HepG2 (cell line): Measurements from ENCODE around the gene ARFIP1. TPM values are rescaled to one million over a fixed set of nuclear protein-coding genes. Genes with fewer than 3 reads are reported as not detected.
"Not testable (repeated sequence)": the region's sequence is repeated elsewhere in the genome, so short reads cannot be mapped to it uniquely, and the experiment has no call there.

Source experiments
- ATAC-seq: fragments of 200-7000 bp; cut with Tn5 transposase; 3 replicates; pipeline ENCODE4 v1.9.1; 2020; ENCODE audit warnings: mild to moderate bottlenecking, moderate library complexity
- BruUV-seq: library from RNA; stranded (reverse); fragments of 400-500 nt; replicated peaks from 2 replicates; lab custom pipeline; 2021; lab: Mats Ljungman, UMichigan
- CTCF ChIA-PET: fragments of 300-600 bp; formaldehyde crosslinking; extraction: SDS; loops from one replicate; lab custom pipeline; 2021; ENCODE audit warnings: low total read pairs, inconsistent platforms, low intra/inter-chr PET ratio; lab: Yijun Ruan, JAX
- POLR2A ChIA-PET: fragments of 350-600 bp; sonication (Branson Sonifier 250); formaldehyde crosslinking; loops from one replicate; lab custom pipeline; 2020; ENCODE audit warnings: antibody characterized with exemption, inconsistent platforms; lab: Yijun Ruan, JAX
- DNase-seq: peaks from one replicate; pipeline ENCODE4 v3.0.0-alpha.2; 2015; ENCODE audit warnings: low spot score
- FAIRE-seq: peaks from 3 replicates; lab custom pipeline; 2011; peaks lifted over from hg19 to GRCh38; lab: Jason Lieb, UNC
- H2AFZ ChIP-seq: one replicate; pipeline ENCODE4 v1.6.1; 2011; ENCODE audit warnings: low read length, inconsistent platforms
- H3K27ac ChIP-seq: fragments of 300-600 bp; 3 replicates; pipeline ENCODE4 v1.8.0; 2011; ENCODE audit warnings: mixed run types, mild to moderate bottlenecking, mixed read lengths, low read length, inconsistent platforms; ENCODE audit not compliant: insufficient read depth; ENCODE audit errors: extremely low read length
- H3K27me3 ChIP-seq, 2 experiments: fragments of 200-600 bp in 1 of 2; 2 replicates in 1 of 2; 3 replicates in 1 of 2; pipeline versions ENCODE4 v1.6.0 to v1.8.0; 2011; ENCODE audit warnings: low read length in 2 of 2, mild to moderate bottlenecking in 2 of 2, moderate library complexity in 2 of 2, inconsistent platforms in 1 of 2; ENCODE audit not compliant: insufficient read depth in 2 of 2, control insufficient read depth in 1 of 2
- H3K36me3 ChIP-seq, 2 experiments: fragments of 200-600 bp in 1 of 2; replicated peaks in 1 of 2; 2 replicates in 1 of 2; 3 replicates in 1 of 2; pipeline versions ENCODE4 v1.5.1 to v1.8.0; 2011; ENCODE audit warnings: low read length in 2 of 2, inconsistent platforms in 1 of 2; ENCODE audit not compliant: insufficient read depth in 2 of 2, control insufficient read depth in 1 of 2
- H3K4me1 ChIP-seq: 2 replicates; pipeline ENCODE4 v1.5.1; 2012; ENCODE audit warnings: low read length, inconsistent platforms; ENCODE audit not compliant: insufficient read depth
- H3K4me2 ChIP-seq: 2 replicates; pipeline ENCODE4 v1.6.0; 2011; ENCODE audit warnings: low read depth, low read length, inconsistent platforms
- H3K4me3 ChIP-seq, 3 experiments: fragments of 200-600 bp in 1 of 3; sonication (generic), shearing (Covaris generic) in 1 of 3; replicated peaks in 1 of 3; 2 replicates each; pipeline ENCODE4 v1.5.1; 2011 to 2016; ENCODE audit warnings: low read length in 3 of 3, inconsistent platforms in 2 of 3, low read depth in 2 of 3, mild to moderate bottlenecking in 2 of 3, control low read depth in 1 of 3, mixed read lengths in 1 of 3; ENCODE audit not compliant: insufficient read depth in 1 of 3
- H3K79me2 ChIP-seq: one replicate; pipeline ENCODE4 v1.6.1; 2011; ENCODE audit warnings: low read length, inconsistent platforms; ENCODE audit not compliant: insufficient read depth
- H3K9ac ChIP-seq: 2 replicates; pipeline ENCODE4 v1.6.0; 2011; ENCODE audit warnings: mild to moderate bottlenecking, low read depth, low read length, inconsistent platforms; ENCODE audit not compliant: insufficient read depth
- H3K9me3 ChIP-seq: 2 replicates; pipeline ENCODE4 v1.5.1; 2012; ENCODE audit warnings: mild to moderate bottlenecking, low read length
- H4K20me1 ChIP-seq: 2 replicates; pipeline ENCODE4 v1.6.0; 2011; ENCODE audit warnings: inconsistent platforms, mild to moderate bottlenecking, low read length, moderate library complexity; ENCODE audit not compliant: insufficient read depth
- CHCHD3 ChIP-seq: sonication (generic); formaldehyde crosslinking; IDR thresholded peaks from 2 replicates; pipeline ENCODE4 v1.8.0; 2022; ENCODE audit warnings: mild to moderate bottlenecking, missing genetic modification reagents, moderate library complexity
- FOXC1 ChIP-seq: sonication (generic); formaldehyde crosslinking; IDR thresholded peaks from 2 replicates; pipeline ENCODE4 v1.8.0; 2022; ENCODE audit warnings: mild to moderate bottlenecking, missing genetic modification reagents, borderline replicate concordance
- HOXD1 ChIP-seq: sonication (generic); formaldehyde crosslinking; IDR thresholded peaks from 2 replicates; pipeline ENCODE4 v1.5.0; 2020; ENCODE audit warnings: missing genetic modification reagents
- IRF1 ChIP-seq: sonication (generic); formaldehyde crosslinking; IDR thresholded peaks from 2 replicates; pipeline ENCODE4 v1.4.0; 2020; ENCODE audit warnings: low read depth, mild to moderate bottlenecking, missing genetic modification reagents
- NFKBIZ ChIP-seq: IDR thresholded peaks from 2 replicates; pipeline ENCODE4 v1.6.1; 2018; ENCODE audit warnings: missing genetic modification reagents, missing compliant biosample characterization
- ZEB1 ChIP-seq: IDR thresholded peaks from 2 replicates; pipeline ENCODE4 v1.6.1; 2012; ENCODE audit warnings: mild to moderate bottlenecking, low read depth, inconsistent platforms; ENCODE audit not compliant: insufficient replicate concordance
- ZNF749 ChIP-seq: sonication (generic); formaldehyde crosslinking; IDR thresholded peaks from 2 replicates; pipeline ENCODE4 v1.8.0; 2022; ENCODE audit warnings: mild to moderate bottlenecking, missing genetic modification reagents, moderate library complexity, borderline replicate concordance
- WGBS: methylation state at CpG from one replicate; pipeline ENCODE4 v1.1.6; 2017; ENCODE audit warnings: low lambda C conversion rate; 5-methylcytosine and 5-hydroxymethylcytosine counted together
- in situ Hi-C: cut with HindIII; loops from 2 replicates; pipeline ENCODE4 v1.10.0; 2017; ENCODE audit warnings: low pct_unique_long_range_greater_than_20kb; ENCODE audit not compliant: extremely low pct_ligation_motif_present
- intact Hi-C: fragments of 100-400 bp; cut with micrococcal nuclease; formaldehyde crosslinking; loops from one replicate; pipeline ENCODE4 v1.10.0; 2022; ENCODE audit not compliant: unreplicated experiment
- polyA plus RNA-seq, 8 experiments: library from polyadenylated mRNA; depleted of rRNA in 3 of 8; stranded (reverse) in 7 of 8; unstranded in 1 of 8; fragments of >200 nt; fragmentation: Illumina TruSeq in 4 of 8; extraction: Trizol in 4 of 8; gene quantifications; 2 replicates each; pipeline versions ENCODE4 v1.2.1 to v1.2.3, GENCODE V29; 2011 to 2016; ENCODE audit warnings: low read depth in 4 of 8, missing spikeins in 1 of 8, mixed read lengths in 1 of 8; ENCODE audit not compliant: insufficient read depth in 1 of 8
- total RNA-seq, 5 experiments: library from RNA; depleted of rRNA; stranded (reverse); fragments of >200 nt; fragmentation: Illumina TruSeq; extraction: Trizol; gene quantifications; 2 replicates each; pipeline ENCODE4 v1.2.3, GENCODE V29; 2016; ENCODE audit warnings: low read depth in 1 of 5

ARFIP1 gene
- total and polyA plus RNA-seq, 2 of the 13 experiments (the other 11 are each of a cell fraction or from before 2014, with no cell fraction given): 9.9 to 27.7 TPM

GRCh38 chr4:152864361-152864760, 84.6 kb downstream of the ARFIP1 start:
- in situ Hi-C loops: no loop called here
- BruUV-seq: no TSS peak
- CTCF ChIA-PET: no interaction called here
- 0 out of 2 replicates have a peak, but pooled peaks cover 6% of the 10 kb centered on the region for H3K4me1 ChIP-seq
- no peaks in the 10 kb centered on the region for H3K9me3 ChIP-seq
- POLR2A ChIA-PET: no interaction called here
- DNase-seq (no peak), ATAC-seq (no peak), FAIRE-seq (no peak)
- no peak overlapping the region for H2AFZ ChIP-seq
- no peaks in the 10 kb centered on the region for H4K20me1 ChIP-seq
- H3K79me2 ChIP-seq: no peaks in the 10 kb centered on the region
- no peak overlapping the region for H3K4me2 ChIP-seq
- TF ChIP-seq CHCHD3 (CRISPR knock-in tag): no peak
- TF ChIP-seq IRF1: no peak
- TF ChIP-seq FOXC1: no peak
- TF ChIP-seq NFKBIZ (CRISPR knock-in tag): no peak
- no peak for TF ChIP-seq ZNF749 (CRISPR knock-in tag)
- TF ChIP-seq ZEB1: no peak
- no peak for TF ChIP-seq HOXD1 (CRISPR knock-in tag)
- no peak overlapping the region for H3K27ac ChIP-seq
- intact Hi-C loops: no loop called here
- H3K9ac ChIP-seq: no peak overlapping the region
- H3K36me3 ChIP-seq: peaks cover 0 to 1% of the 10 kb centered on the region in 2 experiments; a peak in 1 of 5 replicates
- H3K4me3 ChIP-seq: no peak overlapping the region
- WGBS: 87% methylated on average over 2 of the region's 2 CpGs
- H3K27me3 ChIP-seq: no peaks in the 10 kb centered on the region

GRCh38 chr4:152866432-152866993, 86.8 kb downstream of the ARFIP1 start:
- H3K4me1 ChIP-seq, intact Hi-C loops, H3K4me3 ChIP-seq, FAIRE-seq, BruUV-seq, H4K20me1 ChIP-seq, POLR2A ChIA-PET, H3K9me3 ChIP-seq, H3K79me2 ChIP-seq, H3K36me3 ChIP-seq, H2AFZ ChIP-seq, H3K4me2 ChIP-seq, ATAC-seq, DNase-seq, H3K27ac ChIP-seq, in situ Hi-C loops, H3K9ac ChIP-seq, CTCF ChIA-PET, H3K27me3 ChIP-seq: not testable (repeated sequence)
- WGBS: 100% methylated on average over 3 of the region's 44 CpGs
